Measurements from ENCODE around the gene PSME3.

The PSME3 gene

DNA sequence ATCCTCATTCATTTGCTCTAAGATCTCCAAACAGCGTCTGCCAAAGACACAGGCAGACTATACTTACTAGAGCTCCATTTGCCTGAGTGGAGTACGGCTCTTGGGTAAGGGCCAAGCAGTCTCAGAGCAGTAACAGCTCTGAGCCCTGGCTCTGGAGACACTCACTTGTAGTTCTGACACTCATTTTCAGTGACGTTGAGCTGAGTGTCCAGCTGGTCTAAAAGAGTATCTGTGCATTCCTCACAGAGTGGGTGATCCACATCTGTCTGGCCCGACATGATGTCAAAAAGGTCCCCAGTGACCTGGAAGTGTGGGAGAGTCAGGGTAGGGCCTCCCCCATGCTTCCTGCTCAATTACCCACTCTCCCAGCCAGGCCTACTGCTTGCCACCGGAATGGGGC, 14.8 kb upstream of the PSME3 start:
- no peak for DNase-seq

DNA sequence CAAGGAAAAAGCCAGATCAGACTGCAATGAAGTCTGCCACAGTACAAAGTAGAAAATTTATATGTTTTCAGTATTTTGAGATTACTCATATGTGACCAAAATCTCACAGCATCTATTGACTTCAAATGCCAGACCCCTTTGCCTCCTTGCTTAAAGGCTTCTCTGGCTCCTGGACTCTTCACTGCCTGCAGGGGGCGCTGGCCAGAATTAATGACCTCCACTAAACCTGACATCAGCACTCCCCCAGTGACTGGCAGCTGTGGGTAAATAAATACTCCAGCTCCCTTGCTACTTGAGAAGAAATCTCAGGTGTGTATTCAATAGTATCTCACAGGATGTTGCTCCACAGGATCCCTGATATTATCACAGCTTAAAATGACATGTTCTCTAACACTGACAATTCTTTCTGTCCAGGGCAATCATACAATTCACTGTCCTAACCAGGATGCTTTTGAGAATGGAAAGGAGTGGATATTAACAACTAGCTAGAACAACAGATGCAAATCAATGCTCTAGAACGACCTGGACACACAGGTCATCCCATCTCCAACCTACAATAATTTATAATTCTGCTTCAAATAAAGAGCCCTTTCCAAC, 13.2 kb upstream of the PSME3 start:
- DNase-seq = peak in 4 of 5 experiments; percentile 24 to 81 (median 50)

DNA sequence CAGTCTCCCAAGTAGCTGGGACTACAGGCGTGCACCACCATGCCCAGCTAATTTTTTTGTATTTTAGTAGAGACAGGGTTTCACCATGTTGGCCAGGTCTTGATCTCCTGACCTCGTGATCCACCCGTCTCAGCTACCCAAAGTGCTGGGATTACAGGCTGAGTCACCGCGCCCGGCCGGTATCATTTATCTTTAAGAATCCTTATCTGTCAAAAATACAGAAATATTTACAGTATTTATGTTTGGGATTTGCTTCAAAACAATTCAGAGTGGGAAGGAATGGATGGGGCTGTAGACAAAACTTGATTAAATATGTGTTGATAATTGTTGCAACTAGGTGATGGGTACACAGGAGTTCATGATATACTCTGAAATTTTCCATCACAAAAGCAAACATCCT, 12.0 kb upstream of the PSME3 start:
- DNase-seq = no peak

DNA sequence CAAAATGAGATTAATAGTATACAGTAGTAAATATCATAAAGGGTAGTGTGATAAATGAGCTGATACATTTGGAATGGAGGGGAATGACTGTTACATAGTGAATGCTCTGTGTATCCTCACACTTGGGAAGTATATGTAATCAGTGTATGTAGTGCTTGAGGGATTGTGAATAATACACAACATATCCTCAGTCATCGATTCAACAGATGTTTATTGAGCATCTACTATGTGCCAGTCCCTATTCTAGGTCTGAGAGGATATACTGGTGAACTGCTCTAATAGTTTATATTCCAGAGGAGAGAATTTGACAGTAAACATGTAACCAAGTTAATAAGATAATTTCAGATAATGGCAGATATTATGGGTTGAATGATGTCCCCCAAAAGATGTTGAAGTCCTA, 5.7 kb upstream of the PSME3 start:
- DNase-seq = no peak

DNA sequence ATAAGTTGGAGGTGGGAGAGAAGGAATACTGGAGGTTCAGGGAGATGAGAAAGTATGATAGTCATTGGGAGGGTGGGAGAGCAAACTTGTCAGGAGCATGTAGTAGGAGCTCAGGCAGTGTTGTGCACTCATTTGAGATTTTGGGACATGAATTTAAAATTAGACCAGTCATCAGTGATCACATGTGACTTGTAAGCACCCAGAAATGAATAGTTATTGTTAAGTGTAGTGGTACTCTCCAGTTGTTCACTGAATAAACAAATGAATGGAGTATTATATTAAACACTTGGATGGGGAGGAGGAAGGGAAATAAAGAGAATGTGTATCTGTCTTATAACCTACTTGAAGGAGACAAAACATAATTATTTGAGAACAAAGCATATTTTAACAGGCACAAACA, 2.2 kb upstream of the PSME3 start:
- no peak for DNase-seq

DNA sequence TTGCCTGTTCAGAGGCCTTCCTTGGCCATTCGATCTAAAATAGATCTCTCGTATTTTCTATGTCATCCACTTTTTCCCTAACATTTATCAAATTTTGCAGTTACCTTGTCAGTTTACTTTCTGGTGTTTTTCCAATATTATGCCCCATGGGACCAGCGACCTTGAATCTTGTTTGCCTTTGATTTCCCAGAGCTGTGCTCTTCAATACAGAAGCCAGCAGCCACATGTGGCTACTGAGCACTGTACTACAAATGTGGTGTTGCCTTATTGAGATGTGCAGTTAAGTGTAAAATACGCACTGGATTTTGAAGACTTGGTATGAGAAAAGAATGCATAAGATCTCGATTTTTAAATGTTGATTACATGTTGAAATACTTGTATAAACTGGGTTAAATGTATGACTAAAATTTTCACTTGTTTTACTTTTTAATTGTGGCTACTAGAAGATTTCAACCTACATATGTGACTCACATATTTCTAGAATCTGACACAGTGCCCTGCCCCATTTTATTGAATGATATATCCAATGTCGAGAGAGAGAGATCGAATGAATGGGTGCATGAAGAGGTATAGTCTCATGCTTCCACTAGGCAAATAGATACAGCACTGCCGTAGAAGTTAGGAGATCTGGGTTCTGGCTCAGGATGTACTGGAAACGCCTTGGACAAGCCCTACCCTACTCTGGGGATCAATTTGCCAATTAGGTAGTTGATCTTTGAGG, 824 bp upstream of the PSME3 start:
- no peak for DNase-seq

DNA sequence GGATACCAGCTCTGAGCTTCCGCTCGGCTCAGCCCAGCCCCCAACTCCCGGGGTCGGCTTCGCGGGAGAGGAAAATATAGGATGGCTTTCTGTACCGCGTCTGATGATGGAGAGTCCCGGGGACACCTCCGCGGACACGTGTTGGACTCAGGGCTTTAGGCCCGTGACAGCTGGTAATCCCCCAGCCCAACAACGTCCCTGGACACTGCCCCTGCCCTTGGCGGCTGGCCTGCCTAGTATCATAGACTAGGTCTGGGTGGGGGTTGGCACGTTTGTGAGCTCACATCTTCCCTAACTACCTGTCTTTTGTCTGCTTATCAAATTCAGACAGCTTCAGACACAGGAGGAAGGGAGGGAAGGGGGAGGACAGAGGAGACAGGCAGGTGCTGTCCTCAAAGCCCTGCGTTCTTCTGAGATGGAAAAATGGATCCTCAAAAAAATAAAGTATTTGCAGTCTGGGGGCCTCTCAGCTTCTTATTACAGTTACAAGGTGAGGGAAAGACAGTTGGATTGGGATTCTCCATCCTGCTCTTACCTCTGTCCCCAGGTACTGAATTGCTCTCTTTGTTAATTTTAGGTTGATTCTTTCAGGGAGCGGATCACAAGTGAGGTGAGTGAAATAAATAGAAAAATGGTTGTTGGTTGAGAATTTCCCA, 698 bp downstream of the PSME3 start:
- DNase-seq = no peak

DNA sequence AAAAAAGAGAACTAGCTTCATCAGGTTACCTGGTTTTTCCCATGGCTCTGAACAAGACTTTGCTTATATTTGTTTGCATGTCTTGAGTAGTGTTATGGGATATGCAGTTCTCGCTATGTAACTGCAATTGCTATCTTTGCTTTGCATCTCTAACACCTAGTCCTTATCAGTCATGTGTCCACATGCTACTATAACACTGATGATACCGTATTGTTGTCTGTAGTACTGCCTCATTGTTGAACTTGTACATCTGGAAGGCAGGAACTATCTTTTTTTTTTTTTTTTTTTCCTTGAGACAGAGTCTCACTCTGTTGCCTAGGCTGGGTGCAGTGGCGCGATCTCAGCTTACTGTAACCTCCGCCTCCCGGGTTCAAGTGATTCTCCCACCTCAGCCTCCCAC, 2.5 kb downstream of the PSME3 start:
- peak in 1 of 5 experiments; percentile 7 for DNase-seq

DNA sequence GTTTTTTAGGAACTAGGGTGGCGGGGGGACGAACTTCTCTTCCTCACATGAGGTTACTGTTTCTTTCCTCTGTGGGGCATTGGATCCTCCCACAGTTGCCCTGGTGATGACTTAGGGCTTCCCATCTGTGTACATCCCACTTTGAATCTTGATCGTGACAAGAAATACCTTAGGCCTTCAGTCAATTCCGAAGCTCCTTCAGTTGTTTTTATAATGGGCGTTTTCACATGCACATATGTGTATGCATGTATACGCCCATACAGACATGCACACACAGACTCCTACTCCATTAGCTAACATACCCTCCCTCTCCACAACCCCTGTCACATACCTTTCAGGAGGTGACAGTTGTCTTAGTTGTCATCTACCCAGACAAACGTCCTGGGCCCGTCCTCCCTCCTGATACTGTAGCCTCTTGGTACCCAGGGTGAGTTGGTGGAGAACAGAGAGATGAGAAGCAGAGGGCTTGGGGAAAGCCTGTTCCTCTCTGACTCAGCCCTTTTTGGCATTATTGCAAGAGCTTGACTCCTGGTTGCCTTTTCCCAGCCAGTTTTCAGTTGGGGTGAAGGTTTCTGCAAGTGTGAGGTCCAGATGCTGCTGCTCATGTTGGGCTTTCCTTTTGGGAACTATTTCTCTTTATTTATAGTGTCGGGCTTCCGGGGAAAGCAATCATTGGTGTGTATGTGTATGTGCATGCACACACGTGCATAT, 8.9 kb downstream of the PSME3 start:
- DNase-seq = no peak

DNA sequence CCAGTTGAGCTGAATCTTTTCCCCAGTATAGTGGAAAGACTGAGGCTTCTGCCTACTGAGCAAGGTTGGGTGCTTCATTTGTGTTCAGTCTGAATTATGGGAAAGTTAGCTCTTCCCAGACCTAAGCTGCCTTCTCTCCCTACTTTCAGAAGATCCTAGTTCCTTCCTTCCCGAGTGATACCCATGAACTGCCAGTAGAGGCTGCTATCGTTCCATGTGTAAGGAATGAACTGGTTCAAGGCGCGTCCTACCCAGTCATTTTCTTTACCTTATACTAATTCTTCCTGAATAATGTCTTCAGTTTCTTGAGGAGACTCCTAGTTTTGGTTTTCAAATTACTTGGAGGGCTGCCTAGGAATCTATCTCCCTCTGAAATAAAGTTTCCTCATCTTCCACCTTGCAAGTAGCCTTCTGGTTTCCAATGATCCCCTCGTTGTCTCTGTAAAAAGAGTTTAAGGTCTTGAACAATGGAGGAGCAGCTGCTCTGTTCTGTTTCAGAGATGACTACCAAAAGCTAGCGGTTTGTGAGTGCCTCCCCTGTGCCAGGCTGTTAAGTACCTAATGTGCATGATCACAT, 10.2 kb downstream of the PSME3 start:
- DNase-seq = peak in 1 of 5 experiments; percentile 36

DNA sequence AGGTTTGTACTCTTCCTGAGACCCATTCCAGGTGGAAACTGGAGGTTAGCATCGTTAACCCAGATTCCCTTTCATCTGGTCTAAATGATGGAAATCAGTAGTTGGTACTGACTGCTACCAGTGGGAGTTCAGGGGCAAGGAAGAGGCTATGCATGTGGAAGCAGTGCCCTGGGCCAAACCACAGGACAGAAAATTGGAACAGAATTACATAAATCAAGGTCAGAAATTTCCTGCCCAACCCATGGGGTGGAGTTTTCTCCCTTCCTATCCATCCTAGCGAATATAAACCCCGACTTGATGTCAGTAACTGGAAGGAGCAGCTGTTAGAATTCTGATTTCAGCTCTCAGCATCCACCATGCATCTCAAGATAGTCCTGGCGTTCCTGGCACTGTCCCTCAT, 11.1 kb downstream of the PSME3 start, which contains the start of gene AOC2:
Gene AOC2 (plus strand): TSS at position 310 of the 400 bp plus-strand sequence. CDS start 47 bp downstream, at position 357.
- no peak for DNase-seq

DNA sequence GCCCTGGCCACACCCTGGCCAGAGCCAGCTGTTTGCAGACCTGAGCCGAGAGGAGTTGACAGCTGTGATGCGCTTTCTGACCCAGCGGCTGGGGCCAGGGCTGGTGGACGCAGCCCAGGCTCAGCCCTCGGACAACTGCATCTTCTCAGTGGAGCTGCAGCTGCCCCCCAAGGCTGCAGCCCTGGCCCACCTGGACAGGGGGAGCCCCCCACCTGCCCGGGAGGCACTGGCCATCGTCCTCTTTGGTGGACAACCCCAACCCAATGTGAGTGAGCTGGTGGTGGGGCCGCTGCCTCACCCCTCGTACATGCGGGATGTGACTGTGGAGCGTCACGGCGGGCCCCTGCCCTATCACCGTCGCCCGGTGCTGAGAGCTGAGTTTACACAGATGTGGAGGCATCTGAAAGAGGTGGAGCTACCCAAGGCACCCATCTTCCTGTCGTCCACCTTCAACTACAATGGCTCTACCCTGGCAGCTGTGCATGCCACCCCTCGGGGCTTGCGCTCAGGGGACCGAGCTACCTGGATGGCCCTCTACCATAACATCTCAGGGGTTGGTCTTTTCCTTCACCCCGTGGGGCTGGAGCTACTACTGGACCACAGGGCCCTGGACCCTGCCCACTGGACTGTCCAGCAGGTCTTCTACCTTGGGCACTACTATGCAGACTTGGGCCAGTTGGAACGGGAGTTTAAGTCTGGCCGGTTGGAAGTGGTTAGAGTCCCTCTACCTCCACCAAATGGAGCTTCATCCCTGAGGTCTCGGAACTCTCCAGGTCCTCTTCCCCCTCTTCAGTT, 11.8 kb downstream of the PSME3 start:
- DNase-seq = no peak

DNA sequence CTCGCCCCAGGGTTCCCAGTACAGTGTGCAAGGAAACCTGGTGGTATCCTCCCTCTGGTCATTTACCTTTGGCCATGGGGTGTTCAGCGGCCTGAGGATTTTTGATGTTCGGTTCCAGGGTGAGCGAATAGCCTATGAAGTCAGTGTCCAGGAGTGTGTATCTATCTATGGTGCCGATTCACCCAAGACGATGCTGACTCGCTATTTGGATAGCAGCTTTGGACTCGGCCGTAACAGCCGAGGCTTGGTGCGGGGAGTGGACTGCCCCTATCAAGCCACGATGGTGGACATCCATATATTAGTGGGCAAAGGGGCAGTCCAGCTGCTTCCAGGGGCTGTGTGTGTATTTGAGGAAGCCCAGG, 12.3 kb downstream of the PSME3 start:
- DNase-seq = no peak

DNA sequence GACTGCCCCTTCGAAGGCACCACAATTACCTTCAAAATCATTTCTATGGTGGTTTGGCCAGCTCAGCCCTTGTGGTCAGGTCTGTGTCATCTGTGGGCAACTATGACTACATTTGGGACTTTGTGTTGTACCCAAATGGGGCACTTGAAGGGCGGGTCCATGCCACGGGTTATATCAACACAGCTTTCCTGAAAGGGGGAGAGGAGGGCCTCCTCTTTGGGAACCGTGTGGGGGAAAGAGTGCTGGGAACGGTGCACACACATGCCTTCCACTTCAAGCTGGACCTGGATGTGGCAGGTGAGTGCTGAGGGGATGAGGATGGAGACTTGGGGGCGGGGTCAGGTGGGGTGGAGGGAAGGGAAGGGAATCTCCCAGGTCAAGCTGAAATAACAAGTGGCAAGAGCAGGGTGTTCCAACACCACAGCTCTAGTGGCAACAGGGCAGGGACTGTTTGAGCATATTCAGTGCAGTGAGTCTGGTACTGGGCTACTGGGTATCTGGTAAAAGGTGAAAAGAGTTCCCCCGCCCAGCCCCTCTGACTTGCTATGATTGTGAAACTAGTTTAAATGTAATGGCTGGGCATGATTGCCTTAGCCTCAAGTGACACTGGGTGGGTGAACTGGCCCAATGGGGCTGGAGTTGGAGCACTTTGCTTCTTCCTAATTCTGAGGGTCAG, 12.9 kb downstream of the PSME3 start:
- DNase-seq = peak in 1 of 5 experiments; percentile 14

DNA sequence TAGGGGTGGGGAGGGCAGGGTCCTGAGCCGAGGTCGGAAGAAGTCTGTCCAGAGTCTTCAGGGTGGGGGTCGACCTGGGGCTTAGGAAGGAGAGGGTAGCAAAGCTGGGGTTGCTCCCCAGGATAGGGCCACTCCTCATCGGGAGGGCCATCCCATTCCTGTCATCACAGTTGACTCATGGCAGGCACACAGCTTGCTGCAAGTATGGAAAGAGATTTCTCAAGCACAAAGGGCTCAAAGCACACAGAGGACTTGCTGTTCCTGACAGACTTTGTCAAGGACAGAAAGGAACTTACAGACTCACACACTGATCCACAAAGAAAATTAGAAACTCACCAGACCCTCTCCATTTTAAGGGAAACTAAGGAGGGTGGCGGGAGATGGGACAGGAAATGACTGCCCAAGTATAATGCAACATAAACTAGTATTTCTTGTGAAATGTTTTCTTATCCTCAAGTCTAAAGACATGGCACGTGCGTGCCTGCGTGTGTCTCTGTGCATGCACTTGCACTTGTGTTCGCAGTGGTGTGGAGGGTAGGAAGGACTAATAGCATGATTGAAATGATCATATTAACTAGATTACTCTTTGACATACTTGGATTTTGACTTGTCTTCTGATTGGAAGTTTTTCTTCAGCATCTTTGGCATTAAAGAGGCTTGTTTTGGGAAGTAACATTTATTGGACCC, 13.5 kb downstream of the PSME3 start:
- DNase-seq = no peak

DNA sequence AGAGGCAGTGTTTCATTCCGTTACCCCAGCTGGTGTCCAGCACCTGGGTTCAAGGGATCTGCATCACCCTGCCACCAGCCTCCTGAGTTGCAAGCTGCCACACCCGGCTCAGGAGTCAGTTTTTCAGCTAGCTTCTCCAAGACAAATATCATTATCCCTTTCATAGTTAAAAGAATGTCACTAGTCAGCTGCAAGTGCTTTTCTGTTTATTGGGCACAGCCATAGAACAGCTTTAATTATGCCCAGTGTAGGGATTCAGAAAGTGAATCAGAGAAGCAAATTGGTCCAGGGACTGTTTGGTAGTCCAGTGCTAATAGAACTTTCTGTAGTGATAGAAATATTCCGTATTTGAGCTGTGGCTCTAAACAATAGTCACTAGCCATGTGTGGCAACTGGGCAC, 14.9 kb downstream of the PSME3 start:
- no peak for DNase-seq

DNA sequence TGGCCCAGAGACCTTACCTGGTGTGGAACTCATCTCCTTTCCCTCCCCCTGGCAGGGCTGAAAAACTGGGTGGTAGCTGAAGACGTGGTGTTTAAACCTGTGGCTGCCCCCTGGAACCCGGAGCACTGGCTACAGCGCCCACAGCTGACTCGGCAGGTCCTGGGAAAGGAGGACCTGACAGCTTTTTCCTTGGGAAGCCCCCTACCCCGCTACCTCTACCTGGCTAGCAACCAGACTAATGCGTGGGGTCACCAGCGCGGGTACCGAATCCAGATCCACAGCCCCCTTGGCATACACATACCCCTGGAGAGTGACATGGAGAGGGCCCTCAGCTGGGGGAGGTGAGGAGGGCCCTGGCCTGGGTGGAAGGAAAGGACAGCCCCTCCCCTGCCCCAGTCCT, 15.8 kb downstream of the PSME3 start:
- DNase-seq = no peak

DNA sequence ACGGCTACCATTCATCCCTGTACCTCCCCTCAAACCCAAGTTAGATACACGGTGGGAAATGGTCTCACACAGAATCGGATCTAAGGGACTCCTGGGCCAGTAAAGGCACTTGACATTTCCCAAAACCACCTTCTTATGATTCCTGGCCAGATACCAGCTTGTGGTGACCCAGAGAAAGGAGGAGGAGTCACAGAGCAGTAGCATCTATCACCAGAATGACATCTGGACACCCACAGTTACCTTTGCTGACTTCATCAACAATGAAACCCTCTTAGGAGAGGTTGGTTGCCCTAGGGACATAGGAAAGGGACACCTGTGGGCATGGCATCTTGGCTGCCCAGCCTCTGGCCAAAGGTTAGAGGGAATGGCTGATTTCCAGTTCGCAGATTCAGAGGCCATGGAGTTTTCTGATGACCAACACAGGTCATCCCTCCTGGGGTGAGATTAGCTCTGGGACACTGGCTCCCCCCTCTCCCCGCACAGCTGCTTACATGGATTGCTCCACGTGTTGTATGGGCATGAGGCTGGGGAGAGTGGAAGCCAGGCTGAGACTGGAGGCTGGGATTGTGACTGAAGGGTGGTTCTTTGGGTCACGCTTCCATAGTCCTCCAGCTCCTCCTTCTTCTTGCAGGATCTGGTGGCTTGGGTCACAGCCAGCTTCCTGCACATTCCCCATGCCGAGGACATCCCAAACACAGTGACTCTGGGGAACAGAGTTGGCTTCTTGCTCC, 16.4 kb downstream of the PSME3 start:
- DNase-seq = no peak

DNA sequence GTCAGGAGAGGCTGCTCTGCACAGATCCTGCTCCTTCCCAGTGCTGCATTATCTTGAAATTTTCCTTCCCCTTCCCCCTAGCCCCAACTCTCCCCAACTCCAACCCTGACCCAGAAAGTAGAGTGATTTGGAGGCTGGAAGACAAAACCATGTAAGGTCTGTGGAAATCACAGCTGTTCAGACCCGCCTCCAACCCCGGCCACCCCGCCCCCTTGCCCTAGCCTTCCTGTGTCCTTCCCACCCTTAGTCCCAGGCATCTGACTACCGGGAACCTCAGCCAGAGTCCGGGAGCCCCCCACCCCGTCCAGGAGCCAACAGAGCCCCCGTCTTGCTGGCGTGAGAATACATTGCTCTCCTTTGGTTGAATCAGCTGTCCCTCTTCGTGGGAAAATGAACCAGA, 17.8 kb downstream of the PSME3 start, which contains the start of gene AOC3:
Gene AOC3 (plus strand): TSS at position 246 of the 400 bp plus-strand sequence. CDS start 145 bp downstream, at position 391.
- no peak for DNase-seq
